ENCODE results near the gene ATG16L2.
"Not testable (repeated sequence)": the region's sequence is repeated elsewhere in the genome, so short reads cannot be mapped to it uniquely, and the experiment has no call there.

Gene ATG16L2

DNA sequence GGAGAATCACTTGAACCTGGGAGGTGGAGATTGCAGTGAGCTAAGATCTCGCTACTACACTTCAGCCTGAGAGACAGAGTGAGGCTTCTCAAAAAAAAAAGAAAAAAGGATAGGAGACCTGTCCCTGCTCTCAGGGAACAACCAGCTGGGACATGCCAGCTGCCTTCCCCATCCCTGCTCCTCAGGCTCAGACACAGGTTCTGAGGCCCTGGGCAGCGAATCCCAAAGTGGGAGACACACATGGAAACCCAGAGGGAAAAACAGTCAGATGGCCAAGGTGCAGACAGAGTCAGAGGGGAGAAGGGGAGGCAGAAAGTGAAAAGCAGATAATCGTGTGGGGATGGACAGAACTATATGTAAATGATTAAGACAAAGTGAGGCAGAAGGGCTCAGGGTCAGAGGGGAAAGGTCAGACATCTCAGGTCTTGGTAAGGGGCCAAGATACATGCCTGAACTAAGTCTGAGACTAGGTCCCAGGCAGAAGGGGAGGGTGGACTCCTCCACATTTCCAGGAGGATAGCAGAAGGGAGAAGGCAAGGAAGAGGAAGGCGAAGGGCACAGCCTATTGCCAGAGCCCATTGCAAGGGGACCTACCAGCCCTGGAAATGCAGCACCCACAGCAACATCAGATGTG is 34.6 kb upstream of the ATG16L2 start:
- DNase-seq, result no peak

- DNase-seq, result no peak
These were observed 33.7 kb upstream of the ATG16L2 start for GRCh38 chr11:72780296-72781062.

- peak; percentile 44 for DNase-seq
These were observed 33.2 kb upstream of the ATG16L2 start for GRCh38 chr11:72781063-72781312.

GRCh38 chr11:72781313-72782080 is 32.7 kb upstream of the ATG16L2 start:
- DNase-seq, result peak; percentile 27

- DNase-seq, result peak; percentile 63
These were observed 31.9 kb upstream of the ATG16L2 start for GRCh38 chr11:72782081-72782920.

- DNase-seq, result no peak
These were observed 30.9 kb upstream of the ATG16L2 start for GRCh38 chr11:72783144-72783905.

DNA sequence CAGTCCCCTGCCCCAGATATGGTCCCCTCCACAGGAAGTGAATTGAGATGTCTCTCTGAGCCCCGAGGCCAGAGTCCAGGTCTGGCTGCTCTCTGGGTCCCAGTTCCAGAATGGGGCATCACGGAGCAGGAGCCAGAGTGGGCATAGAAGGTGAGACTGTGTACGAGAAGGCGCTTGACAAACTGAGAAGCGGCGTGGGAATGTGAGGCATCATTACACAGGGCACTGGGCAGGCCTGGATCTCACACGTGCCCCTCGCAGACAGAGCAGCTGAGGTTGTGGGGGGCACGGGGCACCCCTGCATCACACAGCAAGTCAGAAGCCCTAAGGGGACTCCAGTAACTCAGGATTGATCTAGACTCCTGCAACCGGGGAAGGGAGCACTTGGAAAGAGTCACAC is 29.5 kb upstream of the ATG16L2 start:
- DNase-seq, result no peak

DNA sequence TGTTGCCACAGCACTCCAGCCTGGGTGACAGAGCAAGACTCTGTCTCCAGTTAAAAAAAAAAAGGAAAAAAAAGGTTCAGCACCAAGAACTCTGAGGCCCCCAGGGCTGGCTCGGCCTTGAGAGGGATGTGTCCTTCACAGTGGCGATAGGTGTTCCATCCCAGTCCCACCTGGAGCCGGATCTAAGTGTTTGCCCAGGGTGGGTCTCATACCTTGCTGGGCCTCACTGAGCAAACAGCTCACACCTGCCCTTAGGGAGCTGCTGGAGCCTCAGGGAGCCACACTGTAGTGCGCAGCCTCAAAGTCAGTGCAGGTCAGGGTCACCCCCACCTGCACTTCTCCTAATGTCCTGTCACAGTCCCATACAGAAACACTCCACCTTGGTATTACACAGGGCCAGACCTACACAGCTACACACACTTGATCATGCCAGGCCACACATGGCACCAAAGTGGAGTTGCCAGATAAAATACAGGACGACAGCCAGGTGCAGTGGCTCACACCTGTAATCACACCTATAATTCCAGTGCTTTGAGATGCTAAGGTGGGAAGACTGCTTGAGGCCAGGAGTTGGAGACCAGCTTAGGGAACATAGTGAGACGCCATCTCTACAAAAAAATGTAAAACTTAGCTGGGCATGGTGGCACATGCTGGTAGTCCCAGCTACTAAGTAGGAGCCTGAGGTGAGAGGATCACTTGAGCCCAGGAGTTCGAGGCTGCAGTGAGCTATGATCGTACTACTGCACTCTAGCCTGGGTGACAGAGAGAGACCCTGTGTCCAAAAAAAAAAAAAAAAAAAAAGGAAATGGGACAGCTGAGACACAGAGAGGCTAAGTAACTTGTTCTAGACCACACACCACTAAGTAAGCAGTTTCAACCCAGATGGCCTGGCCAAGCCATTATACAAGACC is 27.7 kb upstream of the ATG16L2 start:
- DNase-seq, result peak; percentile 96

DNA sequence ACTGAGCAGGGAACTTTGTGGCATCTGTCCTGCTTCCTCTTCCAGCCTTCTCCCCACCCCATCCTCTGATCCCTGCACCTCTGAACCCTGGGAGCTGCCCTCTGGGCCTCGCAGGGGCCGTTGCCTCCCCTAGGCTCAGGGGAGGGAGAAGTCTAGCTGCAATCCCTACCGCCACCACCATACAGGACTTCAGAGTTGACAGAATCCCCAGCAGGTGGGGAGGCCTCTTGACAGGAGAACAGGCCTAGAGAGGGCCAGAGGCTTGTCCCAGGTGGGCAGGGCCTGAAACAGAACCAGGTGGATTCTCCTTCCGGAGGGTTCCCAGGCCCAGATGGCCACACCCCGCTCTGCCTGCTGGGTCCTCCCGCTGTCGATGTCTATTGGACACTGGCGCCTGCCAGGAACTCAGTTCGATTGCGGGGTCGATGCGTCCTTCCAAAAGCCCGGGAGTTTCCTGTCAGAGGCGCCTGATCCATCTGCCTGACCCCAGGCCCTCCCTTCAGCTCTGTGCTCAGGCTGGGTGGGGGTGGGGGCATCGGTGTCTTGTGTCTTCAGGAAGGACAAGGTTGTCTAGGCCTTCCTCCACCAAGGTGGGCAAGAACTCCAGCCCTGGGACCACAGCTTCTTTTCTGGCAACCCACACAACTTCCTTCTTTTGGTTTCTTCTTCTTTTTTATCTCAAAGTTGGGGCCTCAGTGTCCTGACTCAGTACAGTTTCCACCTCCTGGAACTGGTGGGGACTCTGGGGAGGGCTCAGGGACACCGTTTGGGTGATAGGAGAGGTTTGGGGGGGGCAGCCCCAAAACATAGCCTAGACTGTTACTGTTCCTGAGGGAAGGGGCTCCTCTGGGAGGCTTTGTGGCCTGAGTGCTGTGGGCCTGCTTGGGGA is 26.8 kb upstream of the ATG16L2 start:
- peak; percentile 98 for DNase-seq

GRCh38 chr11:72788241-72788640 is 26.0 kb upstream of the ATG16L2 start:
- no peak for DNase-seq

DNA sequence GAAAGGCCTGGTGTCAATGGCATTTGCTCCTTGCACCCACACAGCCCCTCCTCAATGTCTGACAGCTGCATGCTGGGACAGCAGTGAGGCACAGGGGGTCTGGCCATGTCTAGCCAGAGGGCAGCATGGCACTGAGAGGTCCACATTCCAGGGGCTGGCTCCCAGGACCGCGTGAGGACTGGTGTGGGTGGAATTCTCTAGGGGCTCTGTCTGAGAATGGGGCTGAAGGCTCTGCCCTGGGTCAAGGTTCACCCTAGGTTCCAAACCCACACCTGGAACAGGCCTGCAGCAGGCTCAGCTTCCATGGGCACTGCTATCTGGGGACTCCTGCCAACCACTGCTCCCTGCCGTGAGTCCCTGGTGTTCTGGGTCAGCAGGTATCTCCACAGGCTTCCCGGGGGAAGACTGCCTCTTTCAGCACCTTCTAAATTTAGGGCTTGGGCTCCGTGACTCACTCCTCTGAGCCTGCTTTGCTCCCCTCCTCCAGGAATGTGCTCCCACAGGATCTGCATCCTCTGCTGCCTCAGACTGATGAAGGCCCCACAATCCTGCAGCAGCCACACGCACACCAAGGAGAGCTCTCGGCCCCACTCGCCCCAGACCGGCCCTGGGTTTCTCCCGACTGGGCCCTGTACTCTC is 24.6 kb upstream of the ATG16L2 start:
- DNase-seq, result no peak

- not testable (repeated sequence) for DNase-seq
These were observed 23.0 kb upstream of the ATG16L2 start for GRCh38 chr11:72791228-72791627.

DNA sequence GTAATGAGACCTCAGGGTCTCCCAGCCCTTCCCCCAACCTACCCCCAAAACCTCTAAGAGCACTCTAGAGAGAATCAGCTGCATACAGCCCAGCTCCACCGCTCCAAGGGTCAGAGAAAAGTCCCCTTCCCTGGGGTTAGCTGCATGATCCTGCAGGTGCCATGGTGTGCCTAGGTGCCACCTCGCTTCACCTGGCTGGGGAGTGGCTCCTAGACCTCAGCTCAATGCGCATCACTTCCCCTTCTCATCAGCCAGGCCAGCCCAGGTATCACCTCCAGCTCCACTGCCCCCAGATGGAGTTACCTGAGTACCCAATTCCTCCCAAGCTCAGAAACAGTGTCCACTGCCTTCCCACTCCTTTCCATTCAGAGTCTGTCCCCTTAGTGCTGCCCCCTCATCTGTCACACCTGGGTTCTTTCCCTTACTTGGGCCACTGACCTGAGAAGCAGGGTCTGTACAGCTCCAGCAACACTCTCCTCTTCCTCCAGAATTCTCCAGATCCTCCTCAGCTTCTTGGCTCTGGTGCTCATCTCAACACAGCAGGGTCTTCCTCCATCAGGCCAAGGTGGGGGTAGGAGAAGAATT is 21.7 kb upstream of the ATG16L2 start:
- DNase-seq, result no peak

DNA sequence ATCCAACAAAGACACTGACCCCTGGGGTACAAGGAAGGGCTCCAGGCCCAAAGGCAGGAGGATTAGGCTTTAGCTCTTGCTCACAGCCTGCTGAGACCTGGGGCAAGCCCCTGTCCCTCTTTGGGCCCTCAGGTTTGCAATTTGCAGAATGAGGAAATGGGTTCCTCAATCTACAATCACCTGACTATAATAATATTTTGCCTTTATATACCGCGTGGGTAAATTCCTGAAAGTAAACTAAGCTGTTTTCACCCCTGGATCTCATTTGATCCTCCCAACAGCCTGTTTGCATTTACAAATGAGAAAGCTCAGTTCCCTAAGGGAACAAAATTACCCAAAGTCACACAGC is 21.2 kb upstream of the ATG16L2 start:
- no peak for DNase-seq

DNA sequence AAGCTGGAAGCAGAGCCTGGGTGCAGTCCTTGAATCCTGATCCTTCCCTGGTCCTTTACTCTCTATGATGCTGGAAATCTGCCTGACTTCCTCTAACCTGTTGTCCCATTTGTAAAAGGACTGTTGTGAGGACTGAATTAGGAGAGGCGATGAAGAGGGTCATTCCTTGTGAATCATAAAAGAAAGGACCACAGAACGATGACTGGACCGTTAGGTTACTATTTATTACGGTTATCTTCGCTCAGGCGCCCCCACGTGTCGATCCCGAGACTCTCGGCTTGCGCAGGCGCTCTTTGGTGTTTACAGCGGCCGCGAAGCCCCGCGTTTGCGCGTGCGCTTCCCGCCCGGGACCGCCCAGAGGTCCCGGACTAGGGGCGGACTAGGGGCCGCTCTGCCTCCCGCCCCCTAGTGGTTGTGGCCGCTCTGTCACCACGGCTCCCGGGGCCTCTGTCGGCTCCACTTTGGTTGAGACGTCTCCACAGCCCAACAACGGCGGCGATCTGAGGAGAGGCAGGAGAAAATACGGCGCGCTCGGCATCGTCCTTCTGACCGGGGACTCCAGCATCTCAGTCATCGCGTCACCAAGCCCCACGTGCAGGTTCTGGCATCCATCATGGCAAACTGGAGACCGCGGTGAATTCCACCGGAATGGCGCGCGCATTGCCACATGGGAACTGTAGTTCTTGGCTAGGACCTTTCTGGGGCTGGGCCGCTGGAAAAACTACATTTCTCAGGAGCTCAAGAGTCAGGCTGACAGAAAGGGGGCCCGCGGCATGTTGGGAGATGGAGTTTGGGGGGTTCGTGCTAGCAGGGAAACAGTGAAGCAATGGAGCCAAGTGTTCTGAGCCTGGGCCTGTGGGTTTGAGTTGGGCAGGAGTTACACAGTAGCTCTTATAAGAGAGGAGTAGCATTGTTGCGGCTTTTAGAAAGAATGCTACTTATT is 20.5 kb upstream of the ATG16L2 start, which contains the start of gene STARD10:
STARD10 (minus strand) TSS at position 623 of the 943 bp plus-strand sequence. CDS start 12,866 bp downstream, outside the sequence.
- DNase-seq, result peak; percentile 88

GRCh38 chr11:72798361-72798760 is 15.8 kb upstream of the ATG16L2 start:
- DNase-seq, result no peak

DNA sequence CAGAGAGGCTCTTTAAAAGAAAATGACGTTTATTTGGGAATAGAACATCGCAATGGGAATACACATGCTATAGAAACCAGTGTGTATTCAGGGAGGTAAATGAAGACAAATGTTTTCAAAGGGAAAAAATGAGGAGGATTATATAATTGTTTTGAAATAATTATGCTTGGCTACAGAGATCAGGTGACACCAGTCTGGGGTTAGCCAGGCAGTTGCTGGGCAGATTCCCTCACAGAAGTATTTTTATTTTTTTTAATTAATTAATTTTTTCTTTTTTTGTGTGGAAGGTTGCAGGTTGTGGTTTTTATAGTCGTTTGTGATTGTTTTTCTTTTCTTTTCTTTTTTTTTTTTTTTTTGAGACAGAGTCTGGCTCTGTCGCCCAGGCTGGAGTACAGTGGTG is 14.8 kb upstream of the ATG16L2 start:
- DNase-seq, result no peak

- DNase-seq, result no peak
These were observed 11.4 kb upstream of the ATG16L2 start for GRCh38 chr11:72802822-72803221.
